Thyroid gland (tissue), 4 donors: ENCODE measurements around the gene PTPRE. TPM values are rescaled to one million over a fixed set of nuclear protein-coding genes. Genes with fewer than 3 reads are reported as not detected.

Experiments
- DNase-seq, 2 donors: peaks; one replicate each; pipeline ENCODE4 v3.0.0-alpha.2; 2019
- H3K27ac ChIP-seq, 3 donors: fragments of 200-600 bp; sonication (generic); 1 replicate in 2 of 3; 2 replicates in 1 of 3; pipeline ENCODE4 v1.5.1; 2016 to 2019; ENCODE audit warnings: mild to moderate bottlenecking in 1 of 3, moderate library complexity in 1 of 3
- H3K27me3 ChIP-seq: fragments of 200-600 bp; sonication (generic); one replicate; pipeline ENCODE4 v1.5.1; 2019
- H3K36me3 ChIP-seq, 2 donors: fragments of 200-600 bp; sonication (generic); one replicate each; pipeline ENCODE4 v1.5.1; 2016 to 2019
- H3K4me1 ChIP-seq, 2 donors: fragments of 200-600 bp; sonication (generic); one replicate each; pipeline ENCODE4 v1.5.1; 2017 to 2019
- H3K4me3 ChIP-seq, 3 donors: fragments of 200-600 bp; sonication (generic); replicated peaks in 1 of 3; 1 replicate in 2 of 3; 2 replicates in 1 of 3; pipeline ENCODE4 v1.5.1; 2016; ENCODE audit warnings: mild to moderate bottlenecking in 1 of 3
- H3K9me3 ChIP-seq: fragments of 200-600 bp; sonication (generic); one replicate; pipeline ENCODE4 v1.5.1; 2017
- POLR2A ChIP-seq, 2 donors: fragments of 450-650 bp; IDR thresholded peaks; one replicate each; pipeline ENCODE4 v1.6.1; 2017; ENCODE audit warnings: antibody characterized with exemption in 2 of 2, mild to moderate bottlenecking in 2 of 2, moderate library complexity in 1 of 2
- WGBS, 2 donors: methylation state at CpG; one replicate each; pipeline ENCODE4 v1.1.5; 2017; 5-methylcytosine and 5-hydroxymethylcytosine counted together
- intact Hi-C: fragments of 100-400 bp; cut with DNase I; formaldehyde crosslinking; loops from one replicate; pipeline ENCODE4 v1.15.1; 2023
- total RNA-seq, 4 donors: library from RNA; depleted of rRNA; stranded (reverse); fragments of >200 nt; gene quantifications; one replicate each; pipeline ENCODE4 v1.2.3, GENCODE V29; 2016
- TF ChIP-seq, protein P1 (sequence below), 6 experiments: fragments of 200-600 bp in 3 of 6; fragments of 450-650 bp in 3 of 6; sonication (generic) in 3 of 6; IDR thresholded peaks; one replicate each; pipeline ENCODE4 v1.5.1; 2016 to 2019; ENCODE audit warnings: antibody characterized with exemption in 6 of 6, mild to moderate bottlenecking in 2 of 6, inconsistent platforms in 1 of 6, moderate library complexity in 1 of 6

PTPRE gene
- total RNA-seq, 4 donors from 2014 or later, result 16.8 to 25.0 (median 19.4) TPM

DNA sequence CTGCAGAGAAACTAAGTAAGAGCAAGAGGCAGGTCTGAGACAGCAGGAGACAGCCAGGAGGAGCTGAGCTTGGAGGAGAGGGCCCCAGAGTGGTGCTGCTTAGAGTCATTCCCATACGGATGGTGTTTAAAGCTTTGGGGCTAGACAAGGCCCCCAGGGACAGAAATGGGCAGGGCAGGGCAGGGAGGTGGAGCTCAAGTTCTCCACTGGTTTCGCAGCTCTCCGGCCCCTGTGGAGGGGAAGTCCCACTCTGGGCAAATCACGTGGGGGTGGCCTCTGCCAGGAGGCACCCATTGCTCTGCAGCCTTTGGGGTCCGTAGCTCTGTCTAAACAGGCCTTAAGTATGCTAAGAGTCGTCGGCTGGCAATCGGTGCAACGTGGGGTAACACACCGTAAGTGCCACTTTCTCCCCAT lies 1.0 kb upstream of the PTPRE start:
- intact Hi-C loops, result loop anchor here (1.0 kb wide), 1 partner anchor 105 kb away; no protein-coding TSS in a partner anchor
- Histone ChIP-seq H3K9me3 (no peaks in the 10 kb centered on the region), H3K4me3 (no peak overlapping the region), H3K4me1 (peaks cover 3 to 9% of the 10 kb centered on the region in 2 donors), H3K36me3 (no peaks in the 10 kb centered on the region), H3K27ac (no peak overlapping the region), H3K27me3 (no peaks in the 10 kb centered on the region)
- no peak for DNase-seq
- WGBS, 2 donors, result 89% methylated on average over 10 of the region's 10 CpGs
- TF ChIP-seq POLR2A (IDR thresholded peaks at IDR 0.05), result no peak
- TF ChIP-seq, protein P1, sequence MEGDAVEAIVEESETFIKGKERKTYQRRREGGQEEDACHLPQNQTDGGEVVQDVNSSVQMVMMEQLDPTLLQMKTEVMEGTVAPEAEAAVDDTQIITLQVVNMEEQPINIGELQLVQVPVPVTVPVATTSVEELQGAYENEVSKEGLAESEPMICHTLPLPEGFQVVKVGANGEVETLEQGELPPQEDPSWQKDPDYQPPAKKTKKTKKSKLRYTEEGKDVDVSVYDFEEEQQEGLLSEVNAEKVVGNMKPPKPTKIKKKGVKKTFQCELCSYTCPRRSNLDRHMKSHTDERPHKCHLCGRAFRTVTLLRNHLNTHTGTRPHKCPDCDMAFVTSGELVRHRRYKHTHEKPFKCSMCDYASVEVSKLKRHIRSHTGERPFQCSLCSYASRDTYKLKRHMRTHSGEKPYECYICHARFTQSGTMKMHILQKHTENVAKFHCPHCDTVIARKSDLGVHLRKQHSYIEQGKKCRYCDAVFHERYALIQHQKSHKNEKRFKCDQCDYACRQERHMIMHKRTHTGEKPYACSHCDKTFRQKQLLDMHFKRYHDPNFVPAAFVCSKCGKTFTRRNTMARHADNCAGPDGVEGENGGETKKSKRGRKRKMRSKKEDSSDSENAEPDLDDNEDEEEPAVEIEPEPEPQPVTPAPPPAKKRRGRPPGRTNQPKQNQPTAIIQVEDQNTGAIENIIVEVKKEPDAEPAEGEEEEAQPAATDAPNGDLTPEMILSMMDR (IDR thresholded peaks at IDR 0.05), result no peak

DNA sequence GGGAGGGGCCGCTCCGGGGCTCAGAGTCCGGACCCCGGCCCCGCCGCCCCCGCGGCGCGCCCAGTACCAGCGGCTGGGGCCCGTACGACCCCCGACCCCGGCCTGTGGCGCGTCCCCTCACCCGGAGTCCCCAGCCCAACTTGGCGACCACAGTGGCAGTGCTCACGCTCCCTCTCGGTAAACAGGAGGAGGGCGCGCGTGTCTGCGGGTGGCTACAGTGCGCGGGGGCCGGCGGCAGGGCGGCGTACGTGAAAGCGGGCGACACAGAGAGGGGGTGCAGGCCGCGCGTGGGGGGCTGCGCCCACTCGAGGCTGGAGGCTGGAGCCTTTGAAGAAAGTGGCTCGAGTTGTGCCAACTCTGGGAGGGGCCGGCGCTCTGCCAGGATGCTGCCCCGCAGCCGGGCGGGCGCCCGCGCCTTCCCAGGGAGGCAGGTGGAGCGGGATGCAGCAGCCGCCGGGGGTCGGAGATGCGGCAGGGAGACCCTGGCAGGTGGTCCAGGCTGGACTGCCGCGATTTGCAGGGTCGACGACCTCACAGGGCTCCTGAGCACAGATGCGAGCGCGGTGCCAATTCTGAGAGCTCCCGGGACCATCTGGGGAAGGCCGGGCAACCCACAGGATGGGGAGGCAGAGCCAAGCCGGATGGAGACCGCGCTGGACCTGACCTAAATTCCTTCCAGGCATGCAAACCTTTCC lies 655 bp downstream of the PTPRE start:
- H3K4me1 ChIP-seq, result peaks cover 3 to 9% of the 10 kb centered on the region in 2 donors
- peak; percentile 8 to 26 for DNase-seq
- intact Hi-C loops, result no loop called here
- H3K36me3 ChIP-seq, result no peaks in the 10 kb centered on the region
- 5 to 18% methylated on average over 11 to 18 of the region's 65 CpGs for WGBS, 2 donors
- peak overlapping the region in 1 of 3 donors; percentile 44 for H3K4me3 ChIP-seq
- TF ChIP-seq, protein P1 (IDR thresholded peaks at IDR 0.05), result no peak
- no peak for TF ChIP-seq POLR2A (IDR thresholded peaks at IDR 0.05)
- H3K27ac ChIP-seq, result peak overlapping the region in 2 of 3 donors; percentile 70 to 72
- no peaks in the 10 kb centered on the region for H3K9me3 ChIP-seq
- H3K27me3 ChIP-seq, result no peaks in the 10 kb centered on the region

DNA sequence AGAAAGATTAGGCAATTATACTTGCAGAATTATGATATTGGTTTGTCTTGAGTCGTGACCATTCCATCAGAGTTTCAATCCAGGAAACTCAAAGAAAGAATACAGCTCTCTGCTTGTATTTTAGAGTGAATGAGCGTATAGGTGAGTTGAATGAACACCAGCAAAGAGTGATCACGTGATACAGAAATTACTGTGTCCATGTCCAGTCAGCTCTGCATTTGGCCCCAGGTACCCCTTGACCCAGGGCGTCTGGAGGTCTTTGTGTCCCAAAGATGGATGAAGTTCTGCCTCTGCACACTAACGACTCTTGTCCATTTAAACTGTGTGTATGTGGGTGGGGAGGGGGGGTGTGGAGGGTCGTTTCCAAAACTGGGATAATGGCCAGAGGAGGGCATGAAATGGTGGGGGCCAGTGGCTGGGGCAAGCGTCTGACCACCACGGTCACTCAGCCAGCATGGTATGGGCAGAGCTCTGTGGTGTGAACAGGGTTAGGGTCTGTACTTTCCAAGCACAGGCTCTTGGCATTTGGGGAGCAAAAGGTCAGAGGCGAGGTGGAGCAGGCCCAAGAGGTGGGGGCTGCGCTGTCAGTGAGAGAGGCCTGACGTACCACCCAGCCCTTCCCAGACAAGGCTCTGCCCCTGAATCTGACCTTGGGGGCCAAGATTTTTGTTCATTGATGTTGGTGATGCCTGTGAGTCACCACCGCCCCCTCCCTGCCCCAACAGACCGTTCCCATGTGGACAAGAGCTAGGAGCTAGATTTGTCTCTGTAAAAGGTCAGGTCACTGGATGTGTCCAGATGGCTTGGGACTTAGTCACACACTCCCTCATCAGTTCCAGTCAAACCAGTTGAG lies 1.4 kb downstream of the PTPRE start:
- Histone ChIP-seq H3K36me3 (no peaks in the 10 kb centered on the region), H3K4me3 (peak overlapping the region in 1 of 3 donors; percentile 44), H3K27me3 (no peaks in the 10 kb centered on the region), H3K9me3 (no peaks in the 10 kb centered on the region), H3K4me1 (peaks cover 3 to 9% of the 10 kb centered on the region in 2 donors), H3K27ac (peak overlapping the region in 1 of 3 donors; percentile 70)
- intact Hi-C loops, result no loop called here
- TF ChIP-seq, protein P1 (IDR thresholded peaks at IDR 0.05), result no peak
- TF ChIP-seq POLR2A (IDR thresholded peaks at IDR 0.05), result no peak
- DNase-seq, result peak in 1 of 2 donors; percentile 11
- 68 to 69% methylated on average over 12 to 13 of the region's 13 CpGs for WGBS, 2 donors

DNA sequence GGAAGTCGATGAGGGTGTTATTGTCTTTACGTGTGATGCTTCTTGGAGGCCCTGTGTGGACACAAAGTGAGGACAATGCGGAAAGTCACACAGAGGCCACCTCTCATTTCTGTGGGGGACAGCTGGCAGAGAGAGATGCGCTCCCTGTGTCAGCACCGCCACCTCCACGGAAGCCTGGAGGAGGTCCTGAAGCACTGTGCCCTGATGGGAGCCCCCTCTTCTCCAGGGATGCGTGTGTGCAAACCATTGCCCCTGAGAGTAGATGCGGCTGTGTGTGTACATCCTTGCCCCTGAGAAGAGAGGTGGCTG lies 2.0 kb downstream of the PTPRE start:
- Histone ChIP-seq H3K36me3 (no peaks in the 10 kb centered on the region), H3K9me3 (no peaks in the 10 kb centered on the region), H3K4me3 (no peak overlapping the region), H3K27ac (no peak overlapping the region), H3K27me3 (no peaks in the 10 kb centered on the region), H3K4me1 (peaks cover 3 to 9% of the 10 kb centered on the region in 2 donors)
- intact Hi-C loops, result no loop called here
- no peak for TF ChIP-seq POLR2A (IDR thresholded peaks at IDR 0.05)
- TF ChIP-seq, protein P1 (IDR thresholded peaks at IDR 0.05), result no peak
- WGBS, 2 donors, result 82 to 91% methylated on average over 7 to 8 of the region's 8 CpGs
- DNase-seq, result no peak
